Measurements from ENCODE around the gene MDM1. TPM values are rescaled to one million over a fixed set of nuclear protein-coding genes. Genes with fewer than 3 reads are reported as not detected.

MDM1 gene
- total RNA-seq, 1 donor from 2014 or later = 10.5 TPM

DNA sequence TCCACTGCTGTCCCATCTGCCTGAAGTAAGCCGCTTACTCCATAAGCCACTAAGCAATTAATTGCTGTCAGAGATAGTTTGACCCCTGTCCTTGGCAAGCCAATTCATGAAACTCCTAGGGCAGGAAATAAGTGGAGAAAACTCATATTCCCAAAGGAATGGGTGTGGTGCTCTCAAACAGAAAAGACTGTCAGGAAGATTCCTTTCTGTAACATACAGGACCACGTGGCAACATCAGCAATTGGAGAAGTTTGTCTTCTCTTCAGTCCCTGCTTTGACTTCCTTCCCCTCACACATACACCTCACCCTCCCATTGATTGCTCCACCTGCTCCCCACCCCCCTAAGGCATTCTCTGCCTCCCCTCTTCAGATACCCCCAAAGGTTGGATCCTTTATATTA, 36.2 kb upstream of the MDM1 start:
- DNase-seq (no peak), ATAC-seq (no peak)
- peak overlapping the region; percentile 39 for H3K27ac ChIP-seq

DNA sequence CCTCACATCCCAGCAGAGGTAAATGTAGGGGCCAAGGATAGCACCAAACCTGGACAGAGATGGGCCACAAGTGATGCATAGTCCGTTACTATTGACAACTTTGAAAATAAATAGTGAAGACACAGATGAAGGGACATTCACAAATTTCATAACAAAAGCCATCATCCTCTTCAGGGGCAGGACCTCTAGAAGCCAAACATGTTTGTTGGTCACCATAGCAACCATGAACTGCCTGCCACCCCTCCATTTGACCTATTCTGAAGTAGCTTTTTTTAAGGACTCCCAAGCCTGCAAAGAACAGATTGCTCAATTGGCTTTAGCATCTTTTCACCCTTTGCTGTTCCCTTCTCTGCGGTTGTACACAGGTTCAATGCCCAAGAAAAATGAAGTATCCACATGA, 35.7 kb upstream of the MDM1 start:
- Histone ChIP-seq H3K4me3 (no peak overlapping the region), H3K36me3 (no peaks in the 10 kb centered on the region), H3K27ac (peak overlapping the region; percentile 39), H3K9me3 (no peaks in the 10 kb centered on the region), H3K27me3 (no peaks in the 10 kb centered on the region), H3K4me1 (peaks cover 40% of the 10 kb centered on the region)
- DNase-seq (no peak), ATAC-seq (no peak)
- intact Hi-C loops (cut with DNase I) = no loop called here
- TF ChIP-seq, protein P1, sequence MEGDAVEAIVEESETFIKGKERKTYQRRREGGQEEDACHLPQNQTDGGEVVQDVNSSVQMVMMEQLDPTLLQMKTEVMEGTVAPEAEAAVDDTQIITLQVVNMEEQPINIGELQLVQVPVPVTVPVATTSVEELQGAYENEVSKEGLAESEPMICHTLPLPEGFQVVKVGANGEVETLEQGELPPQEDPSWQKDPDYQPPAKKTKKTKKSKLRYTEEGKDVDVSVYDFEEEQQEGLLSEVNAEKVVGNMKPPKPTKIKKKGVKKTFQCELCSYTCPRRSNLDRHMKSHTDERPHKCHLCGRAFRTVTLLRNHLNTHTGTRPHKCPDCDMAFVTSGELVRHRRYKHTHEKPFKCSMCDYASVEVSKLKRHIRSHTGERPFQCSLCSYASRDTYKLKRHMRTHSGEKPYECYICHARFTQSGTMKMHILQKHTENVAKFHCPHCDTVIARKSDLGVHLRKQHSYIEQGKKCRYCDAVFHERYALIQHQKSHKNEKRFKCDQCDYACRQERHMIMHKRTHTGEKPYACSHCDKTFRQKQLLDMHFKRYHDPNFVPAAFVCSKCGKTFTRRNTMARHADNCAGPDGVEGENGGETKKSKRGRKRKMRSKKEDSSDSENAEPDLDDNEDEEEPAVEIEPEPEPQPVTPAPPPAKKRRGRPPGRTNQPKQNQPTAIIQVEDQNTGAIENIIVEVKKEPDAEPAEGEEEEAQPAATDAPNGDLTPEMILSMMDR (IDR thresholded peaks at IDR 0.05) = no peak

More for the DNA sequence above, 36.2 kb upstream of the MDM1 start:
- no peaks in the 10 kb centered on the region for H3K9me3 ChIP-seq
- peaks cover 40% of the 10 kb centered on the region for H3K4me1 ChIP-seq
- no peaks in the 10 kb centered on the region for H3K36me3 ChIP-seq
- no peak overlapping the region for H3K4me3 ChIP-seq
- intact Hi-C loops (cut with DNase I) = no loop called here
- H3K27me3 ChIP-seq = no peaks in the 10 kb centered on the region
- TF ChIP-seq, protein P1 (IDR thresholded peaks at IDR 0.05) = no peak

DNA sequence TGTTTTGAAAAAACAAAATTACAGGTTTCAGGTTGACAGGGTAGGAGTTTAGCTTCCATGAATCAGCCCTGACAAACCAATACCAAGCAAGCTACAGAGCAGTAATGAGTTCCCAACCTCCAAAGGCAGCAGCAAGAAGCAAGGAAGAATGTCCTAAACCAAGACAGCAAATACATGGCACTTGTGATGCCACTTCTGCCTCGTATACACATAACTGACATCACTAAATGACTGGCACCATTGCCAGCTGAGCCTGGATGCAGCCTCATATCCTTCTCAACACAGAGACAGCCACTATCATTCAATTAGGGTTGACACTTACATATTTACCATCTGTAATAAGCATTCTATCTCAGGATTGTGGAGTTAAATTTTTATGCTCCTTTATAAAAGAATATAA, 35.0 kb upstream of the MDM1 start:
- no peak for DNase-seq
- H3K4me3 ChIP-seq = no peak overlapping the region
- H3K36me3 ChIP-seq = no peaks in the 10 kb centered on the region
- no peak for ATAC-seq
- no peaks in the 10 kb centered on the region for H3K9me3 ChIP-seq
- TF ChIP-seq, protein P1 (IDR thresholded peaks at IDR 0.05) = no peak
- no peaks in the 10 kb centered on the region for H3K27me3 ChIP-seq
- no peak overlapping the region for H3K27ac ChIP-seq
- peaks cover 40% of the 10 kb centered on the region for H3K4me1 ChIP-seq
- intact Hi-C loops (cut with DNase I) = no loop called here

DNA sequence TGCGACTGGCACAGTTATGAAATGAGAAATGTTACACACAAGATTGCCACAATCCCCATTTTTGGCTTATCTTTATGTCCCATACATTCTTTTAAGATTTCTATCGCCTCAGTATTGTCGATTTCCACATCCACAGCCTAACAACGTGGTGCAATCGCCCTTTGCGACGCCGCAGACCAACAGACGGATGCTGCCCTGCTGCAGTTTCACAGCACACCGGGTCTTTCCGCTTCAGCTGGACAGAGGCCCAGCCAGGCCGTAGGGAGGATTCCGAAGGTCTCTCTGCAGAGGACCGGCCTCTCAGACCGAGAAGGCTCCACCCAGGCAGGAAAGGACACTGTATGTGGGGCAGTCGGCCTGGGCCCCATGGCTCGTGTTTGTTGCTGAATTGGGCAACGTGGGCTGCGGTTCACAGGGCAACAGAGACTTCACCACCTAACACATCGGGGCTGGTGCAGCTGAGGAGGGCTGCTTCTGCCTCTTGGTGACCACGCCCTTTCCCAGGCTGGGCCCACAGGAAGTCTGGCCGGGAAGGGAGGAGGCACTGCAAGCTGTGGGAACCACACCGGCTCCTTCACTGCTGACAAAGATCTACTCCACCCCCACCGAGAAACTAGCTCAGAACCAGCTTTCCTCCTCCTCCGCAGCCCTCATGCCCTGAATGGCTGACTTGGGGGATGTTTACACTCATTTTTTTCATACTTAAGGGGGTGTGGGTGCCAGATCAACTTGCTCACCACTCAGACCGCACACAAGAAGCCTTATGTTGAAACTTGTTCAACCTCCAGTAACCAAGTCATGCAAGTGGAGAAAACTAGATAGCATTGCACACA, 32.9 kb upstream of the MDM1 start:
- intact Hi-C loops (cut with DNase I) = no loop called here
- ATAC-seq = peak; percentile 98
- no peaks in the 10 kb centered on the region for H3K9me3 ChIP-seq
- H3K36me3 ChIP-seq = no peaks in the 10 kb centered on the region
- peak; percentile 96 for DNase-seq
- H3K27me3 ChIP-seq = no peaks in the 10 kb centered on the region
- TF ChIP-seq, protein P1 (IDR thresholded peaks at IDR 0.05) = no peak
- H3K27ac ChIP-seq = peak overlapping the region; percentile 84
- H3K4me3 ChIP-seq = peak overlapping the region; percentile 45
- peaks cover 40% of the 10 kb centered on the region for H3K4me1 ChIP-seq

DNA sequence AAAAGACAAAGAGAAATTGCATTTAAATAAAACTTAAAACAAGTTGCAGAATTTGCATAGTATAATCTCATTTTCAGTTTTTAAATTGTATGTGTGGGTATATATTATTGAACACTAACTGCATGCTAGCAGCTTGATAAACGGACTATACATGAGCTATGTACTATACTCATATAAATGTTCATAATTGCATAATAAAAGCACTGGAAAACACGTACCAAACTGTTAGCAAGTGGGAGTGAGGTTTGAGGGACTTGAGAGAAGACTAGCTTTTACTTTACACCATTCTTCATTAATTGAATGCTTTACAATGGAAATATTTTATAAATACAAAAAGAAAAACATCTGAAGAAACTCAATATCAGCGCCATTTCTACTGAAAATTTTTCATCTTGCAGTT, 32.2 kb upstream of the MDM1 start:
- peak overlapping the region; percentile 45 for H3K4me3 ChIP-seq
- H3K36me3 ChIP-seq = no peaks in the 10 kb centered on the region
- DNase-seq (no peak), ATAC-seq (no peak)
- intact Hi-C loops (cut with DNase I) = no loop called here
- H3K27ac ChIP-seq = peak overlapping the region; percentile 84
- H3K9me3 ChIP-seq = no peaks in the 10 kb centered on the region
- H3K4me1 ChIP-seq = peaks cover 48% of the 10 kb centered on the region
- no peaks in the 10 kb centered on the region for H3K27me3 ChIP-seq
- TF ChIP-seq, protein P1 (IDR thresholded peaks at IDR 0.05) = no peak
